Keratinocyte (primary cell): Measurements from ENCODE around the gene JOSD1. TPM values are rescaled to one million over a fixed set of nuclear protein-coding genes. Genes with fewer than 3 reads are reported as not detected.

Source experiments
- DNase-seq: peaks from one replicate; pipeline ENCODE4 v3.0.0-alpha.2; 2011; ENCODE audit warnings: low read depth, missing footprints, low spot score
- FAIRE-seq: peaks from 2 replicates; lab custom pipeline; 2011; peaks lifted over from hg19 to GRCh38; lab: Jason Lieb, UNC
- H2AFZ ChIP-seq: 2 replicates; pipeline ENCODE4 v1.6.0; 2012; ENCODE audit warnings: low read length, control low read depth, inconsistent platforms; ENCODE audit not compliant: control insufficient read depth
- H3K27ac ChIP-seq: 2 replicates; pipeline ENCODE4 v1.5.1; 2011; ENCODE audit warnings: low read length; ENCODE audit not compliant: control insufficient read depth, insufficient read depth
- H3K27me3 ChIP-seq: 3 replicates; pipeline ENCODE4 v1.6.0; 2011; ENCODE audit warnings: low read length; ENCODE audit not compliant: control insufficient read depth, insufficient read depth; ENCODE audit errors: extremely low read depth
- H3K36me3 ChIP-seq, 2 experiments: 2 replicates in 1 of 2; 3 replicates in 1 of 2; pipeline ENCODE4 v1.5.1; 2011; ENCODE audit warnings: low read length in 2 of 2, mild to moderate bottlenecking in 1 of 2; ENCODE audit not compliant: control insufficient read depth in 2 of 2, insufficient read depth in 2 of 2; ENCODE audit errors: extremely low read depth in 1 of 2
- H3K4me1 ChIP-seq: 3 replicates; pipeline ENCODE4 v1.5.1; 2011; ENCODE audit warnings: low read length; ENCODE audit not compliant: control insufficient read depth, insufficient read depth; ENCODE audit errors: extremely low read depth
- H3K4me2 ChIP-seq: 3 replicates; pipeline ENCODE4 v1.6.0; 2011; ENCODE audit warnings: low read depth, low read length; ENCODE audit not compliant: control insufficient read depth, insufficient read depth; ENCODE audit errors: extremely low read depth
- H3K4me3 ChIP-seq, 3 experiments: fragments of 200-600 bp in 1 of 3; sonication (generic) in 1 of 3; 2 replicates in 2 of 3; 3 replicates in 1 of 3; pipeline ENCODE4 v1.5.1; 2011 to 2016; ENCODE audit warnings: low read length in 3 of 3, mild to moderate bottlenecking in 3 of 3, control low read depth in 2 of 3, inconsistent platforms in 1 of 3, low read depth in 1 of 3, mixed read lengths in 1 of 3, mixed run types in 1 of 3, moderate library complexity in 1 of 3; ENCODE audit not compliant: control insufficient read depth in 2 of 3, insufficient read depth in 2 of 3; ENCODE audit errors: extremely low read depth in 1 of 3
- H3K79me2 ChIP-seq: 2 replicates; pipeline ENCODE4 v1.6.0; 2012; ENCODE audit warnings: low read length; ENCODE audit not compliant: control insufficient read depth, insufficient read depth
- H3K9ac ChIP-seq: 3 replicates; pipeline ENCODE4 v1.6.0; 2011; ENCODE audit warnings: low read length; ENCODE audit not compliant: control insufficient read depth, insufficient read depth; ENCODE audit errors: extremely low read depth
- H3K9me1 ChIP-seq: 3 replicates; pipeline ENCODE4 v1.6.0; 2011; ENCODE audit warnings: low read length; ENCODE audit not compliant: control insufficient read depth, insufficient read depth; ENCODE audit errors: extremely low read depth
- H3K9me3 ChIP-seq: 2 replicates; pipeline ENCODE4 v1.5.1; 2012; ENCODE audit warnings: low read depth, low read length; ENCODE audit not compliant: control insufficient read depth
- H4K20me1 ChIP-seq: 3 replicates; pipeline ENCODE4 v1.6.0; 2011; ENCODE audit warnings: low read length; ENCODE audit not compliant: control insufficient read depth, insufficient read depth; ENCODE audit errors: extremely low read depth
- EZH2 ChIP-seq: IDR thresholded peaks from one replicate; pipeline ENCODE4 v1.6.1; 2012; ENCODE audit warnings: inconsistent platforms, mild to moderate bottlenecking, low read length, moderate library complexity
- dilution Hi-C: fragments of 300-500 bp; cut with MboI; formaldehyde crosslinking; loops from one replicate; pipeline ENCODE4 v1.7.0; 2020; ENCODE audit warnings: low sequenced_read_pairs; ENCODE audit not compliant: extremely low pct_ligation_motif_present
- polyA plus RNA-seq, 5 experiments: library from polyadenylated mRNA; depleted of rRNA in 3 of 5; stranded (reverse) in 3 of 5; stranded (forward) in 1 of 5; unstranded in 1 of 5; fragments of >200 nt; gene quantifications; 1 replicate in 1 of 5; 2 replicates in 3 of 5; 3 replicates in 1 of 5; pipeline versions ENCODE4 v1.2.1 to v1.2.3, GENCODE V29; 2011 to 2012; ENCODE audit warnings: missing spikeins in 2 of 5, low read depth in 1 of 5, low replicate concordance in 1 of 5
- TF ChIP-seq, protein P1 (sequence below), 3 experiments: IDR thresholded peaks in 1 of 3; conservative IDR thresholded peaks in 1 of 3; optimal IDR thresholded peaks in 1 of 3; 2 replicates in 2 of 3; 3 replicates in 1 of 3; pipeline versions ENCODE3 to v1.5.1; 2011; ENCODE audit warnings: low read length in 3 of 3, mild to moderate bottlenecking in 3 of 3, moderate library complexity in 2 of 3, control low read depth in 1 of 3, inconsistent platforms in 1 of 3; ENCODE audit not compliant: insufficient read depth in 2 of 3; ENCODE audit errors: extremely low read depth in 1 of 3

Gene JOSD1
- polyA plus RNA-seq, 1 donor (not counting 4 experiments of a cell fraction or from before 2014, with no cell fraction given) = 32.6 TPM

GRCh38 chr22:38724176-38724575 lies 23.4 kb upstream of the JOSD1 start:
- Histone ChIP-seq H2AFZ (no peak overlapping the region), H3K9me3 (no peaks in the 10 kb centered on the region), H3K4me1 (no peaks in the 10 kb centered on the region), H3K9ac (no peak overlapping the region), H3K79me2 (peaks cover 3% of the 10 kb centered on the region), H4K20me1 (no peaks in the 10 kb centered on the region), H3K9me1 (no peaks in the 10 kb centered on the region), H3K4me2 (no peak overlapping the region), H3K36me3 (peaks cover 49 to 55% of the 10 kb centered on the region in 2 experiments), H3K27ac (no peak overlapping the region), H3K4me3 (no peak overlapping the region), H3K27me3 (no peaks in the 10 kb centered on the region)
- DNase-seq = no peak
- no peak for FAIRE-seq
- dilution Hi-C loops = no loop called here
- TF ChIP-seq, protein P1, sequence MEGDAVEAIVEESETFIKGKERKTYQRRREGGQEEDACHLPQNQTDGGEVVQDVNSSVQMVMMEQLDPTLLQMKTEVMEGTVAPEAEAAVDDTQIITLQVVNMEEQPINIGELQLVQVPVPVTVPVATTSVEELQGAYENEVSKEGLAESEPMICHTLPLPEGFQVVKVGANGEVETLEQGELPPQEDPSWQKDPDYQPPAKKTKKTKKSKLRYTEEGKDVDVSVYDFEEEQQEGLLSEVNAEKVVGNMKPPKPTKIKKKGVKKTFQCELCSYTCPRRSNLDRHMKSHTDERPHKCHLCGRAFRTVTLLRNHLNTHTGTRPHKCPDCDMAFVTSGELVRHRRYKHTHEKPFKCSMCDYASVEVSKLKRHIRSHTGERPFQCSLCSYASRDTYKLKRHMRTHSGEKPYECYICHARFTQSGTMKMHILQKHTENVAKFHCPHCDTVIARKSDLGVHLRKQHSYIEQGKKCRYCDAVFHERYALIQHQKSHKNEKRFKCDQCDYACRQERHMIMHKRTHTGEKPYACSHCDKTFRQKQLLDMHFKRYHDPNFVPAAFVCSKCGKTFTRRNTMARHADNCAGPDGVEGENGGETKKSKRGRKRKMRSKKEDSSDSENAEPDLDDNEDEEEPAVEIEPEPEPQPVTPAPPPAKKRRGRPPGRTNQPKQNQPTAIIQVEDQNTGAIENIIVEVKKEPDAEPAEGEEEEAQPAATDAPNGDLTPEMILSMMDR (optimal IDR thresholded peaks at IDR 0.05 in 1 of 3, IDR thresholded peaks at IDR 0.05 in 1 of 3, conservative IDR thresholded peaks at IDR 0.05 in 1 of 3; ENCODE audit: extremely low read depth in 1 of 3, insufficient read depth in 2 of 3, low read length in 3 of 3) = no peak
- TF ChIP-seq EZH2 = no peak

GRCh38 chr22:38721551-38721950 lies 20.8 kb upstream of the JOSD1 start:
- H3K4me3 ChIP-seq = no peak overlapping the region
- peaks cover 37 to 48% of the 10 kb centered on the region in 2 experiments for H3K36me3 ChIP-seq
- TF ChIP-seq, protein P1 (optimal IDR thresholded peaks at IDR 0.05 in 1 of 3, IDR thresholded peaks at IDR 0.05 in 1 of 3, conservative IDR thresholded peaks at IDR 0.05 in 1 of 3; ENCODE audit: extremely low read depth in 1 of 3, insufficient read depth in 2 of 3, low read length in 3 of 3) = no peak
- no peak for TF ChIP-seq EZH2
- H3K9me1 ChIP-seq = no peaks in the 10 kb centered on the region
- no peak for DNase-seq
- no peak overlapping the region for H3K27ac ChIP-seq
- no peaks in the 10 kb centered on the region for H3K9me3 ChIP-seq
- dilution Hi-C loops = no loop called here
- H3K4me1 ChIP-seq = peaks cover 11% of the 10 kb centered on the region
- no peak overlapping the region for H2AFZ ChIP-seq
- FAIRE-seq = no peak
- no peak overlapping the region for H3K9ac ChIP-seq
- H3K79me2 ChIP-seq = peaks cover 3% of the 10 kb centered on the region
- no peaks in the 10 kb centered on the region for H4K20me1 ChIP-seq
- no peaks in the 10 kb centered on the region for H3K27me3 ChIP-seq
- no peak overlapping the region for H3K4me2 ChIP-seq
